Esophagus squamous epithelium (tissue), 4 donors: ENCODE results near the gene BTBD10.

Experiments used
- CTCF ChIP-seq, 6 experiments: fragments of 450-650 bp in 4 of 6; fragments of 200-600 bp in 2 of 6; sonication (generic) in 2 of 6; IDR thresholded peaks; one replicate each; pipeline ENCODE4 v1.5.1; 2016 to 2019; ENCODE audit warnings: antibody characterized with exemption in 6 of 6, mild to moderate bottlenecking in 4 of 6, moderate library complexity in 4 of 6
- POLR2A ChIP-seq, 4 donors: fragments of 450-650 bp; IDR thresholded peaks; one replicate each; pipeline ENCODE4 v1.6.1; 2017; ENCODE audit warnings: antibody characterized with exemption in 4 of 4, mild to moderate bottlenecking in 4 of 4, moderate library complexity in 3 of 4

GRCh38 chr11:13434247-13435205 lies 28.5 kb downstream of the BTBD10 start:
- TF ChIP-seq CTCF (IDR thresholded peaks at IDR 0.05) (no peak), POLR2A (IDR thresholded peaks at IDR 0.05) (no peak)
